Naive thymus-derived CD4-positive, alpha-beta T cell (primary cell): ENCODE results near the gene UBC. TPM values are rescaled to one million over a fixed set of nuclear protein-coding genes. Genes with fewer than 3 reads are reported as not detected.
"Not testable (repeated sequence)": the region's sequence is repeated elsewhere in the genome, so short reads cannot be mapped to it uniquely, and the experiment has no call there.

ENCODE experiments used
- ATAC-seq: fragments of 150-1000 bp; cut with Tn5 transposase; 2 replicates; pipeline ENCODE4 v1.10.0; 2021; ENCODE audit warnings: mild to moderate bottlenecking, moderate library complexity
- CTCF ChIA-PET: fragments of 350-600 bp; sonication (Branson Sonifier 250); formaldehyde crosslinking; loops from one replicate; lab custom pipeline; 2021; ENCODE audit warnings: antibody characterized with exemption; lab: Charles Lee
- POLR2A ChIA-PET: fragments of 350-600 bp; sonication (Branson Sonifier 250); formaldehyde crosslinking; loops from one replicate; lab custom pipeline; 2021; ENCODE audit warnings: antibody characterized with exemption, inconsistent platforms; lab: Charles Lee
- DNase-seq, 9 donors: peaks; one replicate each; pipeline versions ENCODE4 v3.0.0 to v3.0.0-alpha.2; 2020 to 2022; ENCODE audit warnings: mixed read lengths in 1 of 9
- H3K27ac ChIP-seq: one replicate; pipeline ENCODE4 v1.7.0; 2013; ENCODE audit warnings: mild to moderate bottlenecking, low read depth, low read length, moderate library complexity
- H3K27me3 ChIP-seq, 2 donors: one replicate each; pipeline ENCODE4 v1.7.0; 2013; ENCODE audit warnings: low read length in 2 of 2, mild to moderate bottlenecking in 2 of 2, moderate library complexity in 2 of 2; ENCODE audit not compliant: control insufficient read depth in 2 of 2, insufficient read depth in 2 of 2
- H3K36me3 ChIP-seq, 3 experiments: 1 replicate in 2 of 3; 2 replicates in 1 of 3; pipeline ENCODE4 v1.7.0; 2013; ENCODE audit warnings: low read length in 3 of 3, mild to moderate bottlenecking in 3 of 3, moderate library complexity in 1 of 3; ENCODE audit not compliant: insufficient read depth in 3 of 3, control insufficient read depth in 2 of 3
- H3K4me1 ChIP-seq, 2 donors: one replicate each; pipeline ENCODE4 v1.7.0; 2013; ENCODE audit warnings: low read length in 2 of 2, mild to moderate bottlenecking in 2 of 2, moderate library complexity in 1 of 2; ENCODE audit not compliant: control insufficient read depth in 2 of 2, insufficient read depth in 2 of 2
- H3K4me3 ChIP-seq: 2 replicates; pipeline ENCODE4 v1.7.0; 2013; ENCODE audit warnings: mild to moderate bottlenecking, low read length
- H3K9me3 ChIP-seq, 3 experiments: 1 replicate in 2 of 3; 2 replicates in 1 of 3; pipeline ENCODE4 v1.7.0; 2013; ENCODE audit warnings: low read length in 3 of 3; ENCODE audit not compliant: control insufficient read depth in 2 of 3
- H3K27ac Mint-ChIP-seq, 9 donors: one replicate each; pipeline ENCODE4 v1.8.0; 2020 to 2022; ENCODE audit warnings: mixed read lengths in 9 of 9, mild to moderate bottlenecking in 8 of 9, moderate library complexity in 5 of 9, inconsistent platforms in 2 of 9
- H3K27me3 Mint-ChIP-seq, 5 donors: one replicate each; pipeline ENCODE4 v1.8.0; 2021 to 2022; ENCODE audit warnings: mixed read lengths in 5 of 5, mild to moderate bottlenecking in 1 of 5
- H3K36me3 Mint-ChIP-seq, 5 donors: one replicate each; pipeline ENCODE4 v1.8.0; 2020 to 2022; ENCODE audit warnings: mixed read lengths in 5 of 5, mild to moderate bottlenecking in 3 of 5, inconsistent platforms in 1 of 5
- H3K4me1 Mint-ChIP-seq, 7 donors: one replicate each; pipeline ENCODE4 v1.8.0; 2020 to 2022; ENCODE audit warnings: mixed read lengths in 7 of 7, mild to moderate bottlenecking in 3 of 7, inconsistent platforms in 1 of 7
- H3K4me3 Mint-ChIP-seq, 10 donors: one replicate each; pipeline ENCODE4 v1.8.0; 2020 to 2022; ENCODE audit warnings: mild to moderate bottlenecking in 10 of 10, mixed read lengths in 10 of 10, moderate library complexity in 6 of 10, inconsistent platforms in 2 of 10
- H3K9me3 Mint-ChIP-seq, 11 donors: one replicate each; pipeline ENCODE4 v1.8.0; 2020 to 2022; ENCODE audit warnings: mixed read lengths in 11 of 11, mild to moderate bottlenecking in 4 of 11, inconsistent platforms in 1 of 11, moderate library complexity in 1 of 11
- intact Hi-C, 2 donors: fragments of 100-400 bp; cut with micrococcal nuclease; formaldehyde crosslinking; loops; one replicate each; pipeline ENCODE4 v1.15.1; 2023
- polyA plus RNA-seq, 2 donors: library from polyadenylated mRNA; unstranded; fragments of 300-500 nt; fragmentation: Illumina TruSeq; gene quantifications; one replicate each; pipeline ENCODE4 v1.2.3, GENCODE V29; 2021
- total RNA-seq, 6 experiments: library from RNA in 5 of 6; stranded (reverse) in 5 of 6; gene quantifications; 1 replicate in 5 of 6; 2 replicates in 1 of 6; pipeline ENCODE4 v1.2.3 and lab custom pipeline; 2021 to 2026

UBC gene
- total and polyA plus RNA-seq, 7 experiments from 2014 or later = 753 to 1,865 (median 945) TPM

DNA sequence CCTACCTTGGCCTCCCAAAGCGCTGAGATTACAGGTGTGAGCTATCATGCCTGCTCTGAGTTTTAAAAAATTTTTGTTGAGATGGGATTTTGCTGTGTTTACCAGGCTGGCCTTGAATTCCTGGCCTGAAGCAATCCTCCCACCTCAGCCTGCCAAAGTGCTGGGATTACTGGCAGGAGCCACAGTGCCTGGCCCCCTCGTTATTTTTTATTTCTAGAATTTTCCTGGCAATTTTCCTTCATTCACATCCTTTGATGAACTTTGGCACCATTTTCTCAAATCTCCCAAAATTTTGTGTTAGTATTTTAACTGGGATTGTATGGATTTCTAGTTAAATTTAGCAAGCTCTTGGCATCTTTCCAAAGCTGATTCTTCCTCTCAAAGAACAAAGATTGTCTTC is 26.2 kb downstream of the UBC start:
- ATAC-seq (no peak), DNase-seq (no peak)
- no peaks in the 10 kb centered on the region for H3K36me3 Mint-ChIP-seq
- Histone ChIP-seq H3K4me3 (no peak overlapping the region), H3K36me3 (no peaks in the 10 kb centered on the region), H3K27me3 (no peaks in the 10 kb centered on the region), H3K9me3 (no peaks in the 10 kb centered on the region), H3K27ac (no peak overlapping the region), H3K4me1 (no peaks in the 10 kb centered on the region)
- intact Hi-C loops = no loop called here
- ChIA-PET CTCF (no interaction called here), POLR2A (no interaction called here)
- H3K9me3 Mint-ChIP-seq = no peaks in the 10 kb centered on the region
- peaks cover 0 to 13% (median 0%) of the 10 kb centered on the region in 7 donors for H3K4me1 Mint-ChIP-seq
- H3K4me3 Mint-ChIP-seq = no peak overlapping the region
- H3K27ac Mint-ChIP-seq = no peak overlapping the region
- no peaks in the 10 kb centered on the region for H3K27me3 Mint-ChIP-seq

DNA sequence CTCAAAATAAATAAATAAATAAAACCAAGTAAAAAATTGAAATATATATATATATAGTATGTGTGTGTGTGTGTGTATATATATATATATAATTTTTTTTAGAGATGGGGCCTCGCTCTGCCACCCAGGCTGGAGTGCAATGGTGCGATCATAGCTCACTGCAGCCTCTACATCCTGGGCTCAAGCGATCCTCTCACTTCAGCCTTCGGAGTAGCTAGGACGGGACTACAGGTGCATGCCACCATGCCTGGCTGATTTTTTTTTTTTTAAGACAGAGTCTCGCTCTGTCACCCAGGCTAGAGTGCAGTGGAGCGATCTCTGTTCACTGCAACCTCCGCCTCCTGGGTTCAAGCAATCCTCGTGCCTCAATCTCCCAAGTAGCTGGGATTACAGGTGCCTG is 26.7 kb downstream of the UBC start:
- H3K4me1 ChIP-seq, H3K4me3 ChIP-seq, POLR2A ChIA-PET, ATAC-seq, H3K27me3 Mint-ChIP-seq, H3K27ac ChIP-seq, intact Hi-C loops, H3K27me3 ChIP-seq, H3K9me3 ChIP-seq, H3K36me3 ChIP-seq, H3K9me3 Mint-ChIP-seq, H3K4me3 Mint-ChIP-seq, DNase-seq, H3K36me3 Mint-ChIP-seq, H3K27ac Mint-ChIP-seq, CTCF ChIA-PET: not testable (repeated sequence)
- H3K4me1 Mint-ChIP-seq = peaks cover 0 to 18% (median 5%) of the 10 kb centered on the region in 7 donors

DNA sequence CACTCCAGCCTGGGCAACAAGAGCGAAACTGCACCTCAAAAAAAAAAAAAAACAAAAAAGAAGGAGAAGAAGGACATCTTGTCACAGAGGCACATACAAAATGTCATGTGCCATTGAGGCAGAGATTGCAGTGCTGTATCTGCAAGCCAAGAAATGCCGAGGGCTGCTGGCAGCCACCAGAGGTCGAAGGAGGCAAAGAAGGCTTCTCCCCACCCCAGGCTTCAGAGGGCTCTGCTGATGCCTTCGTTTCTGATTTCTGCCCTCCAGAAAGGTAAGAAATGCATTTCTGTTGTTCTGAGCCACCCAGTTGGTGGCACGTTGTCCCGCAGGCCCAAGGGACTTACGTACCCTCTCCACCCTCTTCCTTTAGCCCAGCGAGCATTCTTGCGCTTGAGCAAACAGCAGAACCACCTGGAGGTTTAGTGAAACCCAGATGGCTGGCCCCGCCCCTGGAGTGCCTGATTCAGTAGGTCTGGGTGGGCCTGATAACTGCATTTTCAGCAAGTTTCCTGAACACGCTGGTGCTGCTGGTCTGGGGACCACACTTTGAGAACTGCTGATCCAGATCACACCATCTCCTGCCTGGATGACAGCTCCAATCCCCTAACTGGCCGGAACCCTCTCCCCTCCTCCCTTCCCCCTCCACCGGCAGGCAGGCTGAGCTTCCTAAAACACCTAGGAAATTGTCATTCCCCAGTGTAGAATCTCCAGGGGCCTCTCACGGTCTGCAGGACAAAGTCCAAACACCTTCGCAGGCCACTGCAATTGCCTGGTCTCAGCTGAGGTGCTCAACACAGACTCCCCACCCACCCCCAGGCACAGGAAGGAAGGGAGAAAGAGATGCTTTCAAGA is 29.6 kb downstream of the UBC start:
- peaks cover 0 to 32% (median 19%) of the 10 kb centered on the region in 7 donors for H3K4me1 Mint-ChIP-seq
- H3K27me3 Mint-ChIP-seq = no peaks in the 10 kb centered on the region
- H3K4me3 ChIP-seq = no peak overlapping the region
- no peaks in the 10 kb centered on the region for H3K4me1 ChIP-seq
- H3K4me3 Mint-ChIP-seq = peak overlapping the region in 3 of 10 donors; percentile 5 to 33 (median 29)
- POLR2A ChIA-PET = no interaction called here
- no peaks in the 10 kb centered on the region for H3K36me3 ChIP-seq
- intact Hi-C loops = no loop called here
- no peaks in the 10 kb centered on the region for H3K9me3 Mint-ChIP-seq
- peak overlapping the region in 2 of 9 donors; percentile 33 to 65 for H3K27ac Mint-ChIP-seq
- ATAC-seq = peak; percentile 38
- CTCF ChIA-PET = no interaction called here
- H3K27me3 ChIP-seq = no peaks in the 10 kb centered on the region
- peaks cover 0 to 1% (median 0%) of the 10 kb centered on the region in 5 donors for H3K36me3 Mint-ChIP-seq
- no peaks in the 10 kb centered on the region for H3K9me3 ChIP-seq
- no peak for DNase-seq
- H3K27ac ChIP-seq = no peak overlapping the region

DNA sequence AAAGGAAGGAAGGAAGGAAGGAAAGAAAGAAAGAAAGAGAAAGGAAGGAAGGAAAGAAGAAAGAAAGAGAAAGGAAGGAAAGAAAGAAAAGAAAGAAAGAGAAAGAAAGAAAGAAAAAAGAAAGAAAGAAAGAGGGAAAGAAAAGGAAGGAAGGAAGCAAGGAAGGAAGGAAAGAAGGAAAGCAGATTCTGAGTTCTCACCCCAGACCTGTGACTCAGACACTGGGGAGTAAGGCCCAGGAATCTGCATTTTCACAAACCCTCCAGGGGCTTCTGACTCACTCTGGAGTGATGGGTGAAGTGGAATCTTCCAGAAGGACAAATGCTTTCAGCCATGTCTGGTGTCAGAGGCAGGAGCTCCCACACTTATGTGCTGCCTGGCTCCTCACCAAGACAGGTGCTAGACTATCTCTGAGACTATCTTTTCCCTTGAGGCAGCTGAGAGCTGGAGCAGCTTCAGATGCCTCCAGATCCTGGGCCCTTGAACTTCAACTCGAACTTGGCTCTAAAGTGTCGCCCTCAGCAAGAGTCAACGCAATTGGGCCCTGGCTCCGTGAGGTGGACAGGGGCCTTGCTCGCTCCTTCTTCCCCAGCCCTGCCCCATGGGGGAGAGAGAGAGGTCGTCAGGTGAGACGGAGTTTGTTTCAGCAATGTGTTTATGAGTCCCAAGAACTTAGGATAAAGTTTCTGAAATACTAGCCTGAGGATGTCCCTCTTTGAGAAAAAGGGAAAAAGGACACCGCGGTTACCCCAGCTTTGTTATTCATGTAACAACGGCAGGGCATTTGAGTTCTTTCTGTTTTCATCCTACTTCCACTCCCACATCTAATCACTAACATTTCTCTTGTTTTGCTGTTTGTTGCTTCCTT is 31.0 kb downstream of the UBC start:
- DNase-seq (no peak), ATAC-seq (no peak)
- H3K27ac ChIP-seq = no peak overlapping the region
- H3K36me3 Mint-ChIP-seq = peaks cover 0 to 1% (median 0%) of the 10 kb centered on the region in 5 donors
- H3K4me3 ChIP-seq = no peak overlapping the region
- ChIA-PET POLR2A (no interaction called here), CTCF (interaction anchor here (0.6 to 1.1 kb wide), 2 partner anchors 17 to 56 kb away, joined by 3 read pairs; no protein-coding TSS in a partner anchor)
- H3K9me3 ChIP-seq = no peaks in the 10 kb centered on the region
- no peak overlapping the region for H3K4me3 Mint-ChIP-seq
- no peaks in the 10 kb centered on the region for H3K36me3 ChIP-seq
- peaks cover 0 to 32% (median 19%) of the 10 kb centered on the region in 7 donors for H3K4me1 Mint-ChIP-seq
- H3K9me3 Mint-ChIP-seq = no peaks in the 10 kb centered on the region
- H3K27me3 ChIP-seq = no peaks in the 10 kb centered on the region
- no peaks in the 10 kb centered on the region for H3K4me1 ChIP-seq
- intact Hi-C loops = no loop called here
- H3K27ac Mint-ChIP-seq = peak overlapping the region in 2 of 9 donors; percentile 53 to 67
- no peaks in the 10 kb centered on the region for H3K27me3 Mint-ChIP-seq

DNA sequence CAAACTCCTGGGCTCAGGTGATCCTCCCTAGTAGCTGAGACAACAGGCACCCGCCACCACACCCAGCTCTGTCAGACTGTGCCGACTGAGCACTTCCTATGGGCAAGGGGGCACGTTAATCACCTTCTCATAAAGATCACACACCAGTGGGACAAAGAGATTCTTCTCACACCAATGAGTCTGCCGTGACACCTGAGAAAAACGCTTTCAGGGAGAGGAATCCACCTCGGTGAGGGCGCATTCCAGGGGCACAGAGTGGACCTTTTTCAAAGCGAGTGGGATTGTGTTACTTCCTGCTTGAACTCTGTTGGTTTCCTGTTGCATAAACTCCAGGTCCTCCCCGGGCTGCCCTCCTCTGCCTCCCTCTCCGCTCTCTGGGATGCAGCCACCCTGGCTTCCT is 33.3 kb downstream of the UBC start:
- Mint-ChIP-seq H3K4me3 (peak overlapping the region in 8 of 10 donors; percentile 22 to 55 (median 32)), H3K27me3 (no peaks in the 10 kb centered on the region), H3K27ac (peak overlapping the region in 2 of 9 donors; percentile 1 to 28), H3K9me3 (no peaks in the 10 kb centered on the region), H3K36me3 (peaks cover 0 to 1% (median 0%) of the 10 kb centered on the region in 5 donors), H3K4me1 (peaks cover 0 to 32% (median 19%) of the 10 kb centered on the region in 7 donors)
- H3K4me1 ChIP-seq = no peaks in the 10 kb centered on the region
- ATAC-seq = no peak
- intact Hi-C loops = no loop called here
- ChIA-PET CTCF (no interaction called here), POLR2A (no interaction called here)
- no peak overlapping the region for H3K27ac ChIP-seq
- no peak for DNase-seq
- H3K9me3 ChIP-seq = no peaks in the 10 kb centered on the region
- no peaks in the 10 kb centered on the region for H3K27me3 ChIP-seq
- H3K4me3 ChIP-seq = no peak overlapping the region
- H3K36me3 ChIP-seq = no peaks in the 10 kb centered on the region

DNA sequence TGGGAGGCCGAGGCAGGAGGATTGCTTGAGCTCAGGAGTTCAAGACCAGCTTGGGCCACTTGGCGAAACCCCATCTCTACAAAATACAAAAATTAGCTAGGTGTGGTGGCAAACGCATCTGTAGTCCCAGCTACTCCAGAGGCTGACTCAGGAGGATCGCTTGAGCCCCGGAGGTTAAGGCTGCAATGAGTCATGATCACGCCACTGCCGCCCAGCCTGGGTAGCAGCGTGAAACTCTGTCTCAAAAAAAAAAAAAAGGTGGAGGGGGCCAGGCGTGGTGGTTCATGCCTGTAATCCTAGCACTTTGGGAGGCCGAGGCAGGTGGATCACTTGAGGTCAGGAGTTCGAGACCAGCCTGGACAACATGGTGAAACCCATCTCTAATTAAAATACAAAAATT is 34.1 kb downstream of the UBC start:
- POLR2A ChIA-PET = interaction anchor here (0.9 kb wide), 1 partner anchor 33 kb away, joined by 3 read pairs; no protein-coding TSS in a partner anchor
- CTCF ChIA-PET = interaction anchor here (0.7 kb wide), 1 partner anchor 26 kb away, joined by 4 read pairs; no protein-coding TSS in a partner anchor
- H3K36me3 ChIP-seq, H3K9me3 ChIP-seq, H3K4me3 Mint-ChIP-seq, H3K9me3 Mint-ChIP-seq, H3K27ac Mint-ChIP-seq, H3K4me3 ChIP-seq, H3K27me3 Mint-ChIP-seq, H3K27ac ChIP-seq, DNase-seq, H3K4me1 ChIP-seq, intact Hi-C loops, H3K36me3 Mint-ChIP-seq, H3K27me3 ChIP-seq, ATAC-seq: not testable (repeated sequence)
- H3K4me1 Mint-ChIP-seq = peaks cover 0 to 32% (median 19%) of the 10 kb centered on the region in 7 donors
